Measurements from ENCODE around the gene AKAP13.

The AKAP13 gene

DNA sequence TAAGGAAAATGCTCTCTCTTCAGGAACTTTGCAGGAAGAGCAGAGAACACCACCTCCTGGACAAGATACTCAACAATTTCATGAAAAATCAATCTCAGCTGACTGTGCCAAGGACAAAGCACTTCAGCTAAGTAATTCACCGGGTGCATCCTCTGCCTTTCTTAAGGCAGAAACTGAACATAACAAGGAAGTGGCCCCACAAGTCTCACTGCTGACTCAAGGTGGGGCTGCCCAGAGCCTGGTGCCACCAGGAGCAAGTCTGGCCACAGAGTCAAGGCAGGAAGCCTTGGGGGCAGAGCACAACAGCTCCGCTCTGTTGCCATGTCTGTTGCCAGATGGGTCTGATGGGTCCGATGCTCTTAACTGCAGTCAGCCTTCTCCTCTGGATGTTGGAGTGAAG lies 200.5 kb downstream of the AKAP13 start:
- no peaks in the 10 kb centered on the region for H3K9me3 ChIP-seq (ENCODE audit: control insufficient read depth, low read length)
- no peak overlapping the region for H3K4me3 ChIP-seq (ENCODE audit: low read depth, low read length)
- no peak overlapping the region for H2AFZ ChIP-seq
- H3K79me2 ChIP-seq: no peaks in the 10 kb centered on the region
- H3K36me3 ChIP-seq (ENCODE audit: control insufficient read depth, insufficient read depth, low read length): no peaks in the 10 kb centered on the region
- H3K27me3 ChIP-seq (ENCODE audit: control insufficient read depth, insufficient read depth, low read length): no peaks in the 10 kb centered on the region
- H3K9ac ChIP-seq: no peak overlapping the region
- TF ChIP-seq CTCF (IDR thresholded peaks at IDR 0.05): no peak
- peaks cover 14% of the 10 kb centered on the region for H3K4me1 ChIP-seq
- H3K27ac ChIP-seq: peak overlapping the region; percentile 64
- no peak overlapping the region for H3K4me2 ChIP-seq (ENCODE audit: low read length)

DNA sequence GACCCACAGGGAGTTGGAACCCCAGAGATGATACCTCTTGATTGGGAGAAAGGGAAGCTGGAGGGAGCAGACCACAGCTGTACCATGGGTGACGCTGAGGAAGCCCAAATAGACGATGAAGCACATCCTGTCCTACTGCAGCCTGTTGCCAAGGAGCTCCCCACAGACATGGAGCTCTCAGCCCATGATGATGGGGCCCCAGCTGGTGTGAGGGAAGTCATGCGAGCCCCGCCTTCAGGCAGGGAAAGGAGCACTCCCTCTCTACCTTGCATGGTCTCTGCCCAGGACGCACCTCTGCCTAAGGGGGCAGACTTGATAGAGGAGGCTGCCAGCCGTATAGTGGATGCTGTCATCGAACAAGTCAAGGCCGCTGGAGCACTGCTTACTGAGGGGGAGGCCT lies 201.1 kb downstream of the AKAP13 start:
- Histone ChIP-seq H3K9me3 (ENCODE audit: control insufficient read depth, low read length) (no peaks in the 10 kb centered on the region), H3K4me1 (peaks cover 14% of the 10 kb centered on the region), H3K4me3 (ENCODE audit: low read depth, low read length) (no peak overlapping the region)

GRCh38 chr15:85582131-85583079 lies 202.0 kb downstream of the AKAP13 start:
- peak overlapping the region; percentile 6 for H3K4me3 ChIP-seq (ENCODE audit: low read depth, low read length)
- no peaks in the 10 kb centered on the region for H3K27me3 ChIP-seq (ENCODE audit: control insufficient read depth, insufficient read depth, low read length)
- peak overlapping the region; percentile 29 for H3K4me2 ChIP-seq (ENCODE audit: low read length)
- H3K36me3 ChIP-seq (ENCODE audit: control insufficient read depth, insufficient read depth, low read length): no peaks in the 10 kb centered on the region
- TF ChIP-seq CTCF (IDR thresholded peaks at IDR 0.05): no peak
- no peak overlapping the region for H2AFZ ChIP-seq
- peak overlapping the region; percentile 64 for H3K27ac ChIP-seq
- no peaks in the 10 kb centered on the region for H3K79me2 ChIP-seq
- H3K9ac ChIP-seq: no peak overlapping the region
- no peaks in the 10 kb centered on the region for H3K9me3 ChIP-seq (ENCODE audit: control insufficient read depth, low read length)
- H3K4me1 ChIP-seq: peaks cover 14% of the 10 kb centered on the region

More for the DNA sequence above, 201.1 kb downstream of the AKAP13 start:
- Histone ChIP-seq H3K9ac (no peak overlapping the region), H3K4me2 (ENCODE audit: low read length) (no peak overlapping the region), H3K27me3 (ENCODE audit: control insufficient read depth, insufficient read depth, low read length) (no peaks in the 10 kb centered on the region), H3K79me2 (no peaks in the 10 kb centered on the region), H3K36me3 (ENCODE audit: control insufficient read depth, insufficient read depth, low read length) (no peaks in the 10 kb centered on the region), H2AFZ (no peak overlapping the region), H3K27ac (peak overlapping the region; percentile 64)
- no peak for TF ChIP-seq CTCF (IDR thresholded peaks at IDR 0.05)

GRCh38 chr15:85583442-85583841 lies 203.0 kb downstream of the AKAP13 start:
- no peaks in the 10 kb centered on the region for H3K36me3 ChIP-seq (ENCODE audit: control insufficient read depth, insufficient read depth, low read length)
- H3K4me2 ChIP-seq (ENCODE audit: low read length): peak overlapping the region; percentile 9
- no peak overlapping the region for H3K9ac ChIP-seq
- no peaks in the 10 kb centered on the region for H3K9me3 ChIP-seq (ENCODE audit: control insufficient read depth, low read length)
- peaks cover 14% of the 10 kb centered on the region for H3K4me1 ChIP-seq
- no peaks in the 10 kb centered on the region for H3K27me3 ChIP-seq (ENCODE audit: control insufficient read depth, insufficient read depth, low read length)
- H3K79me2 ChIP-seq: no peaks in the 10 kb centered on the region
- TF ChIP-seq CTCF (IDR thresholded peaks at IDR 0.05): no peak
- peak overlapping the region; percentile 6 for H3K4me3 ChIP-seq (ENCODE audit: low read depth, low read length)
- no peak overlapping the region for H2AFZ ChIP-seq
- peak overlapping the region; percentile 64 for H3K27ac ChIP-seq

All from parathyroid adenoma (tissue), 2 donors.